Mesodermal cell (in vitro differentiated cells): ENCODE measurements around the gene TNS3.
"Not testable (repeated sequence)": the region's sequence is repeated elsewhere in the genome, so short reads cannot be mapped to it uniquely, and the experiment has no call there.

Experiments
- H3K27ac ChIP-seq: 2 replicates; pipeline ENCODE4 v1.7.0; 2013; ENCODE audit warnings: mild to moderate bottlenecking, low read depth, low read length, moderate library complexity; ENCODE audit not compliant: severe bottlenecking
- H3K36me3 ChIP-seq: 2 replicates; pipeline ENCODE4 v1.7.1; 2013; ENCODE audit warnings: mild to moderate bottlenecking, low read length, moderate library complexity; ENCODE audit not compliant: control insufficient read depth, insufficient read depth
- H3K4me1 ChIP-seq: one replicate; pipeline ENCODE4 v1.7.1; 2013; ENCODE audit warnings: mild to moderate bottlenecking, low read length; ENCODE audit not compliant: insufficient read depth, control insufficient read depth, poor library complexity, severe bottlenecking
- H3K4me3 ChIP-seq: 2 replicates; pipeline ENCODE4 v1.7.0; 2013; ENCODE audit warnings: low read length, control low read depth, mild to moderate bottlenecking; ENCODE audit not compliant: insufficient read depth, poor library complexity, severe bottlenecking; ENCODE audit errors: extremely low read depth
- H3K9me3 ChIP-seq: 2 replicates; pipeline ENCODE4 v1.7.1; 2013; ENCODE audit warnings: mild to moderate bottlenecking, low read length, moderate library complexity; ENCODE audit not compliant: control insufficient read depth
- WGBS, 2 experiments: methylation state at CpG; one replicate each; pipeline ENCODE4 v1.1.5; 2013; ENCODE audit warnings: missing lambda C conversion rate in 2 of 2; ENCODE audit not compliant: insufficient coverage in 2 of 2; 5-methylcytosine and 5-hydroxymethylcytosine counted together

The TNS3 gene

DNA sequence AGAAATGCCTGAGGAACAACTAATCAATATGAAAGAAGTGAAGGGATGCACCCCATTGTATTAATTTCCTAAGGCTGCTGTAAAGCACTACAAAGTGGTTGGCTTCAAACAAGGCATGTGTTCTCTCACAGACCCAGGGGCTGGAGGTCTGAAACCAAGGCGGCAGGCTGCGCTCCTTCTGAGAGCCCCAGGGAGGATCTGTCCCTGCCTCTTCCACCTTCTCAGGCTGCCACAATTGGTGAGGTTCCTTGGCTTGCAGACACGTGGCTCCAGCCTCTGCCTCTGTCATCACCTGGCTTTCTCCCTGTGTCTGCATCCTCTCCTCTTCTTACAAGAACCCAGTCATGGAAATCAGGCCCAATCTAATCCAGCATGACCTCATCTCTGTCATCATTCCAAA, 110.1 kb downstream of the TNS3 start:
- Histone ChIP-seq H3K4me1 (peaks cover 13% of the 10 kb centered on the region), H3K9me3 (no peaks in the 10 kb centered on the region), H3K36me3 (peaks cover 16% of the 10 kb centered on the region), H3K4me3 (no peak overlapping the region), H3K27ac (no peak overlapping the region)
- WGBS, 2 experiments: 84 to 97% methylated on average over 3 of the region's 3 CpGs

DNA sequence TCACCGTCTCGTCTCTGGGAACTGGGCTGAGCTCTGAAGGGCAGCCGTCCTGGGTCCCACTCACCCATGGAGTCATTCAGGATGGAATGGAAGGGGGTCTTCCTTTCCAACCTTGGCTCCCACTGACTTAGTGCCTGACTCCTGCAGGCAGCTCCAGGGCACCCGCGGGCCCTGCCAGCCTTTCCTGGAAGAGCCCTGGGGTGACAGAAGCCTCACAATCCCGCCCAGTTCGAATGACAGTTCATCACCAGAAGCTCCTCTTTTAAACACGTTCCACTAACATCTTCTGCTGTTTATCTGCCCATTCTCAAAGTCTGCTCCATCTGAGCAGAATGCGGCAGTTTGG, 110.6 kb downstream of the TNS3 start:
- H3K36me3 ChIP-seq: peaks cover 14% of the 10 kb centered on the region
- H3K4me1 ChIP-seq: peaks cover 13% of the 10 kb centered on the region
- H3K4me3 ChIP-seq: no peak overlapping the region
- H3K27ac ChIP-seq: no peak overlapping the region
- 81 to 89% methylated on average over 7 to 9 of the region's 9 CpGs for WGBS, 2 experiments
- H3K9me3 ChIP-seq: no peaks in the 10 kb centered on the region

DNA sequence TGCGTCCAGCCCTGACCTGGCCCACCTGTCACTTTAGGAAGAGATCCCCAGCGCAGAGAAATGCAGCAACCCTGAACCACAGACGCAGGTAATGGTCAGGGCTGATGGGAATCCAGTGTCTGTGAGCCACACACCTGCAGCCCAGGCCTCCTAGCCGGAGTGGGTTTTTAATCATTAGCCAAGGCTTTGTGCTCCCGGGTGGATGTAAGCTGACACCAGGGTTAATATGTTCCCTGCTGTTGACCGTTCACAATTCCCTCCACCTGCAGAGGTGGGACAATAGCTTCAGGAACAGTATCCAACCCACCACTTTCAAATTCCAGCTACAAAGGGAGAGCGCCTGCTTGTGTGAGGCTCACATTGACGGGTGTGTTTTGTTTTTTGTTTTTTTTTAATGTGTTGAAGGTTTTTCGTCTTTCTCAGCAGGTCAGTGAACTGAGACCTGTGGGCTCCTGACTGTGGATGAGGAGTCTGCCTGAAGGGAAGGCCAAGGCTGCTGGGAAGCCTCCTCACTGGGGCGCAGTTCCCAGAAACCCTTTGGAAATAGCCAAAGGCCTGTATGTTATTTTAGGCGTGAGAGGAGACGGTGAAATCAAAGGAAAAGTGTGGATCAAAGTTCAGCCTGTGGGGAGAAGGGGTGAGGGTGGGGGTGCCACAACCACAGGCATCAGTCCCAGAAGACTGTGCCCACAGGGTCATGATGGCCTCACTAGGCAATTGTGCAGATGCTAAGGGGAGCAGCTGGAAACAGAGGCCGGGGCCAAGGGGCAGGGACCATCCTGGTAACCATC, 111.1 kb downstream of the TNS3 start:
- 76 to 78% methylated on average over 9 of the region's 13 CpGs for WGBS, 2 experiments
- Histone ChIP-seq H3K36me3 (peaks cover 14% of the 10 kb centered on the region), H3K9me3 (no peaks in the 10 kb centered on the region), H3K4me3 (no peak overlapping the region), H3K27ac (no peak overlapping the region), H3K4me1 (peaks cover 10% of the 10 kb centered on the region)

DNA sequence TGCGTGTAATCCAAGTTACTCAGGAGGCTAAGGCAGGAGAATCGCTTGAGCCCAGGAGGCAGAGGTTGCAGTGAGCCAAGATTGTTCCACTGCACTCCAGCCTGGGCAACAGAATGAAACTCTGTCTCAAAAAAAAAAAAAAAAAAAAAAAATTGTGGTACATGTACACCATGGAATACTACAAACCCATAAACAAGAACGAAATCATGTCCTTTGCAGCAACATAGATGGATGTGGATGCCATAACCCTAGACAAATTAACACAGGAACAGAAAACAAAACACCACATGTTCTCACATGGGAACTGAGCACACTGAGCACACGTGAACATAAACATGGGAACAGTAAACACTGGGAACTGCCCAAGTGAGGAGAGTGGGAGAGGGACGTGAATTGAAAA, 112.1 kb downstream of the TNS3 start:
- H3K4me3 ChIP-seq, H3K4me1 ChIP-seq, H3K27ac ChIP-seq, H3K9me3 ChIP-seq: not testable (repeated sequence)
- H3K36me3 ChIP-seq: peaks cover 14% of the 10 kb centered on the region
- WGBS, 2 experiments: 55 to 67% methylated on average over 2 to 3 of the region's 5 CpGs

DNA sequence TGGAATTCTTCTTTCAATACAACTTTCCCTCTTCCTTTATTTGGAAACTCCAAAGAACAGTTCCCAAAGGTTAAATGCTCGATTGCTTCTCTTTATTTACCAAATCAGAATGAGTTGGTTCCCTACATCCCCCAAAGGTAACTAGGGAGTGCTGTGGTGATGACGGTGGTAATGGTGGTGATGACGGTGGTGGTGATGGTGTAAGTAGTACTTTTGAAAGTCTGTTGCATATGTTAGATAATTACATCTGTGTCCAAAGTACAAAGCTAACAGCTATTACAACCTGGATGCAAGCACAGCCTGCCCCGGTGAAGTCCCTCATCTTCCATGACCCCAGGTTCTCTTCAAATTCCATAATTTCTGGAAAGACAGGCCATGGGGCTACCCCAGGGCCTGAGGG, 115.1 kb downstream of the TNS3 start:
- 83 to 100% methylated on average over 1 of the region's 4 CpGs for WGBS, 2 experiments
- Histone ChIP-seq H3K27ac (no peak overlapping the region), H3K9me3 (no peaks in the 10 kb centered on the region), H3K4me3 (no peak overlapping the region), H3K4me1 (peaks cover 6% of the 10 kb centered on the region), H3K36me3 (peaks cover 15% of the 10 kb centered on the region)

DNA sequence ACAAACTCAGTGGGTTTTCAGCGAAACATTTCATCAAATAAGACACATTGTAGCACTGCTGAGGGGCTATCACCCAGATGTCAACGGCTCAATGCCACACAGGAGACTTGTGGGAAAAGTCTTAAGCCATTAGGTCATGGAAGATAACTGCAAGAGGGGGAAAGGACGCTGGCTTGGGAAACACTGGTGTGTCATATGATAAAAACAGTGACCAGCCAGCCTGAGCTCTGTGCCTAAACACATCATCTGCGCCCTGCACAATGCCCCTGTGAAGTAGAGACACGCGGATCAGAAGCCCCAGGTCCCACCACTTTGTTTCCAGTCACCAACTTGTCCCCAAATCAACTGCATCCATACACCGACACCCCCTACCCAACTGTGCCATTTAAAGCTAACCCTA, 116.7 kb downstream of the TNS3 start:
- Histone ChIP-seq H3K36me3 (peaks cover 11% of the 10 kb centered on the region), H3K4me3 (no peak overlapping the region), H3K27ac (peak overlapping the region; percentile 56), H3K4me1 (peaks cover 6% of the 10 kb centered on the region), H3K9me3 (no peaks in the 10 kb centered on the region)
- WGBS, 2 experiments: 79% methylated on average over 6 to 7 of the region's 7 CpGs

DNA sequence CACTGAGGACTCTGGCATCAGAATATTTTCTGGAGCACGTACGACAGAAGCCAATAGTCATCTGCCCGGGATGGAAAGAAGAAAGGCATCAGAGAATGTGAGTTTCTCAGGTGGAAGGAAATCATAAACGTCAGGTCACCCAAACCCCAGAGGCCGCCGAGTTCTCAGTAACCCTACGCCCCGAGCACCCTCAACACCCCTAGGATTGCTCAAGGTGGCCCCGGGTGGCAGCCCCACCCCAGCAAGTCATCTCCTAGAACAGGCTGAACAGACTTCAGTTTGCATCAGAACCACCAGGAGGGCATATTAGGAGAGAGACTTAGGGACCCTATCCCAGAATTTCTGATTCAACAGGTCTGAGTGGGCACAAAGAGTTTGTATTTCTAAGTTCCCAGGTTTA, 117.6 kb downstream of the TNS3 start:
- H3K4me1 ChIP-seq: peaks cover 6% of the 10 kb centered on the region
- no peak overlapping the region for H3K27ac ChIP-seq
- peaks cover 9% of the 10 kb centered on the region for H3K36me3 ChIP-seq
- no peaks in the 10 kb centered on the region for H3K9me3 ChIP-seq
- 92% methylated on average over 4 to 8 of the region's 9 CpGs for WGBS, 2 experiments
- H3K4me3 ChIP-seq: no peak overlapping the region

DNA sequence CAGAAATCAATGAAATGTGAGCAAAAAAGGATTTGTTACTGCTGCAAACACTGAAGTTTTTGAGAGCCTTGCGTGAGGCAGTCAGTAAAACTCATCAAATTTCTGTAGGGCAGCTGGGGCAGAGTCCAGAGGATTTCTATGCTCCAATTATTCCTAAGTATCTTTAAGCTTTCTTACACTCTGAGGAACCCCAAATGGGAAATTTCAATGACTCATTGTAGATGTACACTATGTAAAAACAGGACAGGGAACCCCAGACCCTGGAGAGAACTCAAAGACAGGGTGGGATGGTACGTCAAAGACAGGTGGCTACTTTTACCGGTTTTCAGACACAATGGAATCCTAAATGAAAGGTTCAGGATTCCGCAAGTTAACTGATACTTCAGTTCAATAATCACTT, 120.2 kb downstream of the TNS3 start:
- 81 to 91% methylated on average over 3 to 4 of the region's 4 CpGs for WGBS, 2 experiments
- Histone ChIP-seq H3K27ac (no peak overlapping the region), H3K9me3 (no peaks in the 10 kb centered on the region), H3K4me1 (peaks cover 6% of the 10 kb centered on the region), H3K36me3 (peaks cover 4% of the 10 kb centered on the region), H3K4me3 (no peak overlapping the region)

DNA sequence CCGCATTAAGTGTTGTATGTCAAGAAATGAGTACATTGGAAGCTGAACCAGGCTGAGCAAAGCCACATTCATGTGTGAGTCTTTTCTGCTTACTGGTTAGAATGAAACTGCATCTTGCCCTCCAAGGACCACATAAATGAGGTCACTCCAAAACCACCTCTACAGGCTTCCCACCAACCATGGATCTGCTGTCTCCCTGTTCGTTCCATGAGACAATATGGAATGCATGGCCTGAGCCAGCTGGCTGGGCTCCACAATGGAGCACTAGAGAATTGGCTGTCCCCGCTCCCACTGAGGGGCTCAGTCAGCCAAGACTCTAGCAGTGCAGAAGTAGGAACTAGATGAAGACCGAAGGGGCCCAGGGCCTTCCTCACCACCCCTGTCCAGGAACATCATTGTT, 120.8 kb downstream of the TNS3 start:
- peaks cover 6% of the 10 kb centered on the region for H3K4me1 ChIP-seq
- H3K4me3 ChIP-seq: no peak overlapping the region
- H3K36me3 ChIP-seq: peaks cover 4% of the 10 kb centered on the region
- H3K27ac ChIP-seq: no peak overlapping the region
- WGBS, 2 experiments: 95 to 100% methylated on average over 3 to 4 of the region's 4 CpGs
- no peaks in the 10 kb centered on the region for H3K9me3 ChIP-seq

DNA sequence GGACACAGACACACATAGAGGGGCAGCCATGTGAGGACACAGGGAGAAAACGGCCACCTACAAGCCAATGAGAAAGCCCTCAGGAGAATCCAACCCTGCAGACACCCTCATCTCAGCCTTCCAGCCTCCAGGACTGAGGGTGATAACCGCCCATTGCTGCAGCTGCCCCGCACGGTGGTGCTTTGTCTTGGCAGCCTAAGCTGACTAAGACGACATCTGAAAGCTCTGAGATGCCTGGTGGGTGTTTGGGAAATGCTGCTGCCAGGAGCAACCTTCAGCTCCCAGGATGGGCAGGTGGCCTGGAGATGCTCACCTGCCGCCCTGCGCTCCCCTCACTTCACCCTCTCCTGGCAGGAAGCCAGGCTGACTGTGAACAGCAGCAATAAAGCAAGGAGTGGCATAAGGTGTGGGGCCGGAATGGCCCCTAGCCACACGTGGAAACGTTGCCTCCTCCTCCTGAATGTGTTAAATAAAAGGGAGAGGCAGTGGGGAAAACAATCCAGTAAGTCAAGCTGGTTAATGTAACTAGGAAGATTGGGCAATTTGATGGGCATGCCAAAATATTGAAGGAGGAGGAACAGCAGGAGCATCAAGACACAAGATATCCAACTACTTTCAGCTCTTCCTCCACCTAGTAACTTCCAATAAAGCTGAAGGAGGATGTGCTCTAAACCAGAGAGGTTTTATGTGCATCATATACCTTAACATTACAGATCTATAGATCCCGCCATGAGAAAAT, 121.5 kb downstream of the TNS3 start:
- no peaks in the 10 kb centered on the region for H3K9me3 ChIP-seq
- H3K36me3 ChIP-seq: peaks cover 4% of the 10 kb centered on the region
- WGBS, 2 experiments: 92 to 96% methylated on average over 4 to 8 of the region's 11 CpGs
- peaks cover 6% of the 10 kb centered on the region for H3K4me1 ChIP-seq
- no peak overlapping the region for H3K4me3 ChIP-seq
- H3K27ac ChIP-seq: no peak overlapping the region

DNA sequence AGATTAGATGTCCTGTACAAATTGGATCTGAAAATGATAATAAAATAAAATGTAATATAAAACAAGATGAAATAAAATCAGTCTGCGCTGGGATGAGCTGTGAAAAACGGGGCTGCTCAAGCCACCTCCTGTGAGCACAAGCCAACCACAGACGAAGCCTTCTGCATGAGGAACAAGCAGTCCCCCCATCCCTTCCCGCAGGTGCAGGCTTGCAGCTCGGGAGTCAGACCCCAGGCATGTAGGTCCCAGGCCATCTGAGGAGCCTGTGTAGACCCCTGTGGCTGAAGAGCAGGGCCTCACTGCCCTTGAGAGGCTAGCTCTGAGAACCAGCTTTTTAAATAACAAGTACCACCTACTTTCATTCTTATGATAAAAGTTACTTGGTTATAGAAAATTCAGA, 123.4 kb downstream of the TNS3 start:
- Histone ChIP-seq H3K27ac (no peak overlapping the region), H3K36me3 (no peaks in the 10 kb centered on the region)
- WGBS, 2 experiments: 93 to 94% methylated on average over 3 to 5 of the region's 5 CpGs

More for the DNA sequence above, 123.4 kb downstream of the TNS3 start:
- peaks cover 10% of the 10 kb centered on the region for H3K4me1 ChIP-seq
- no peak overlapping the region for H3K4me3 ChIP-seq
- no peaks in the 10 kb centered on the region for H3K9me3 ChIP-seq
